ENCODE data around the gene RIMS4. TPM values are rescaled to one million over a fixed set of nuclear protein-coding genes. Genes with fewer than 3 reads are reported as not detected.

Gene RIMS4
- polyA plus RNA-seq, 3 donors from 2014 or later: not detected

- H3K4me3 Mint-ChIP-seq: no peak overlapping the region
- H3K36me3 Mint-ChIP-seq: no peaks in the 10 kb centered on the region
- H3K9me3 Mint-ChIP-seq: no peaks in the 10 kb centered on the region
- H3K27me3 Mint-ChIP-seq (ENCODE audit: low read depth in 3 of 3): peaks cover 2 to 4% (median 2%) of the 10 kb centered on the region in 3 donors
- no peak overlapping the region for H3K27ac Mint-ChIP-seq
- peaks cover 6 to 7% of the 10 kb centered on the region in 2 donors for H3K4me1 Mint-ChIP-seq
- no peak for DNase-seq
These were observed 93.8 kb downstream of the RIMS4 start for GRCh38 chr20:44716309-44717106.

DNA sequence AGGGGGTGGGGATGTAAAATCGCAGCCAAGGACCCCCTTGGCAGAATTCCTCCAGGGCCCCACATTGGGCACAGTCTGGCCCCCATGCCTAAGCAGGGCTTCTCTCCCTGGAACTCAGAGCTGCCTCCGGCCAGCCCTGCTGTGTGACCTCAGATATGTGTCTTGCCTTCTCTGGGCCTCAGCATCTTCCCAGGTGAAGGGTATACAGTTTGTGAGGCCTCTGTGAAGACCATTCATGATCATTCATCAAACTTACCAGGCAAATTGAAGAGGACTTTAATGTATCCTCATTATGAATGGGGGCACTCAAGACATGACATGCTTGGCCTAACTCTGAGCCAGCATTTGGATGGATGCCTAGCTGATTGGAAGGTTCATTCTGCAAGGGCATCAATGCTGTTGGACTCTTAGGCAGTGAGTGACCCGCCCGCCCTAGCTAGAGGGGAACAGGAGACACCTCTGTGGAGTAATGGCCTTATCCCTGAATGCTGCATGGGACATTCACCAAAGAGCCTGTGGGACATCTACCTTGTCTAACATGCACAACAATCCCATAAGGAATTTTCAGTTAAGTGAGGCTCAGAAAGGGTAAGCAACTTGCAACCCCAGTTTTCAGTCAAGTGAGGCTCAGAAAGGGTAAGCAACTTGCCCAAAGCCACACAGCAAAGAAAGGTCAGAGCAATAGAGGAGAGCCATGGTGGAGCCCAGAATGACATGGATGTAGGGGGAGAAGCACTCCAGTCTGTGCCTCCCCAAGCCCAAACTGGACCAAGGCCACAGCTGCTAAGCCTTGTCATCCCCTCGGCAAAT lies 94.6 kb downstream of the RIMS4 start:
- H3K27ac Mint-ChIP-seq: no peak overlapping the region
- no peak for DNase-seq
- H3K4me1 Mint-ChIP-seq: peaks cover 6 to 7% of the 10 kb centered on the region in 2 donors
- no peak overlapping the region for H3K4me3 Mint-ChIP-seq
- peaks cover 2 to 4% (median 2%) of the 10 kb centered on the region in 3 donors for H3K27me3 Mint-ChIP-seq (ENCODE audit: low read depth in 3 of 3)
- no peaks in the 10 kb centered on the region for H3K36me3 Mint-ChIP-seq
- no peaks in the 10 kb centered on the region for H3K9me3 Mint-ChIP-seq

DNA sequence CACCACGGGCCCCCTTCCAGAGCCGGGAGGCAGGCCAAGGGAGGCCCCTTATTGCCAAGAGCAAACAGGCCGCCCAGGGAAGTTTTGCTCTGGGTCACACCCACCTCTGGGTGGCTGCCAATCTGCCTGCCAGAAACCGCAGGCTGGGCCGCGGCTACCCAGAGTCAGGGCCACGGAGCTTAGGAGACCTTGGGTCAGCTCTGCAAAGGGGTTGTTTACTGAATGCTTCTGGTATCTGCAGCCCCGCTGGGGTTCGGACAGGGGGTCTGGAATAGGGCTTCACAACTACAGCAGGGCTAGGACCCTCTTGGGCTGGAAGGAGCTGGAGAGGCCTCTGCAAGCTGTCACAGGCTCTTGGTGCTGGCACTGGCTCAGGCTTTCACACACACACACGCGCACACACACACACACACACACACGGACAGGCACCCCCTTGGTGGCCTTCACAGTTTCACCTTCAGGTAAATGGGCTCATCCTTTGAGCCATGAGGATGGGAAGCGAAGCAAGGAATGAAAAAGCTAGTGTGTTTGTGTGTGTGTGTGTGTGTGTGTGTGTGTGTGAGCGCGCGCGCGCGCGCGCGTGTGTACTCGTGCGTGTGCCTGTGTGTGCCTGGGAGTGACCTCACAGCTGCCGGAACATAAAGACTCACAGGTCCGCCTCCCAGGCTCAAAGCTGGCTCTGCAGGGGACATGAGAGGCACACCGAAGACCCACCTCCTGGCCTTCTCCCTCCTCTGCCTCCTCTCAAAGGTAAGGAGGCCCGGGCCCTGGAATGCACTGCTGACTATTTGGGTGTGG lies 95.4 kb downstream of the RIMS4 start, which contains the start of gene CCN5:
TSS of gene CCN5 (plus strand) at position 669 of the 798 bp plus-strand sequence. CDS start at position 691, 22 bp downstream.
- no peaks in the 10 kb centered on the region for H3K36me3 Mint-ChIP-seq

DNA sequence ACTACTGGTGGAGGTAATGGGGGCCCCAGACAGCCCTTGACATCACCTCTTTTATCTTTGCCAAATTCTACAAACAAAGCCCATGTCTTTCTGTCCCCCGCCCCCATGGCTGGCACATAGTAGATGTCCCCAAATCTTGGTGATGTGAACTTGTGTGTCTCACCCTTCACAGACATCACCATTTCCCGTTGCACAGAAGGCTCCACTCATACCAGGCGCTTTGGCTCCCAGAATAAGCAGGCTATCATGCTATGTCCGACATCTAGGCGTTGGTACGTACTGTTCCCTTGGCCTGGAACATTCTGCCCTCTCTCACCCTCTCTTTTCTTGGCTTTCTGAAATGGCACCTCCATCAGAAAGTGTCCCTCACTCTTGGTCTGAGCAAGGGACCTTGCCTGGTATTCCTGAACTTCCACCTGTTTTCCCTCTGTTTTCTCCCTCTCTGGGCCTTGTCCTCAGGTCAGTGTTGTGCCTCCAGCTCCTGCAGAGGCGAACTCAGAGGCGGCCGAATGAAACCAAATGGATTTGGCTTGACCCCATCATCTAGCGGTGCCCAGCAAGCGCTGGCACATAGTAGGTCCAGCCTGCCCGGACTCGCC lies 96.1 kb downstream of the RIMS4 start:
- Mint-ChIP-seq H3K36me3 (no peaks in the 10 kb centered on the region), H3K27me3 (ENCODE audit: low read depth in 3 of 3) (peaks cover 2 to 4% (median 2%) of the 10 kb centered on the region in 3 donors), H3K4me1 (peaks cover 6 to 7% of the 10 kb centered on the region in 2 donors), H3K27ac (peak overlapping the region in 1 of 6 donors; percentile 19), H3K4me3 (no peak overlapping the region), H3K9me3 (no peaks in the 10 kb centered on the region)
- DNase-seq: no peak

More for the DNA sequence above, 95.4 kb downstream of the RIMS4 start, which contains the start of gene CCN5:
- Mint-ChIP-seq H3K9me3 (no peaks in the 10 kb centered on the region), H3K27me3 (ENCODE audit: low read depth in 3 of 3) (peaks cover 2 to 4% (median 2%) of the 10 kb centered on the region in 3 donors), H3K4me3 (no peak within 1 kb of the TSS), H3K4me1 (peaks cover 6 to 7% of the 10 kb centered on the region in 2 donors), H3K27ac (peak within 1 kb of the TSS in 1 of 6 donors; percentile 30)
- DNase-seq: peak; percentile 25 to 29 (median 26)

DNA sequence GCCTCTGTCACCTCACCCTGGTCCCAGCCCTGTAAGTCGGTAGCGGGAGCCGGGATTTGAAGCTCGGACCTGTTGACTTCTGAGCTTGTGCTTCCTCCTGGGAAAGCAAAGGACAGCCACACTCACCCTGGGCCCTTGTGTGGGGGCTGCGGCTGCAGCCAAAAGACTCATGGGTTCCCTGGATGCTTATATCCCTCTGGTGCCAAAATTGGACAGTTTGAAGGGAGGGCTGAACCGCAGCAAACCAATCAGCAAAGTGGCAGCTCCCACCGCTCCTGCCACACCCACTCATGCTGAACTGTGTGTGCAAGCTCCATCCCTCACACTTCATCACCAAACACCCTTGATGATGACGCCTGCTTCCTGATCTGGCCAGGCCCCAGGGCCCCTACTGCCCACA lies 99.1 kb downstream of the RIMS4 start:
- peaks cover 1 to 4% (median 2%) of the 10 kb centered on the region in 3 donors for H3K27me3 Mint-ChIP-seq (ENCODE audit: low read depth in 3 of 3)
- H3K4me1 Mint-ChIP-seq: peaks cover 6 to 7% of the 10 kb centered on the region in 2 donors
- H3K27ac Mint-ChIP-seq: no peak overlapping the region
- H3K4me3 Mint-ChIP-seq: no peak overlapping the region
- H3K9me3 Mint-ChIP-seq: no peaks in the 10 kb centered on the region
- DNase-seq: no peak
- H3K36me3 Mint-ChIP-seq: no peaks in the 10 kb centered on the region

DNA sequence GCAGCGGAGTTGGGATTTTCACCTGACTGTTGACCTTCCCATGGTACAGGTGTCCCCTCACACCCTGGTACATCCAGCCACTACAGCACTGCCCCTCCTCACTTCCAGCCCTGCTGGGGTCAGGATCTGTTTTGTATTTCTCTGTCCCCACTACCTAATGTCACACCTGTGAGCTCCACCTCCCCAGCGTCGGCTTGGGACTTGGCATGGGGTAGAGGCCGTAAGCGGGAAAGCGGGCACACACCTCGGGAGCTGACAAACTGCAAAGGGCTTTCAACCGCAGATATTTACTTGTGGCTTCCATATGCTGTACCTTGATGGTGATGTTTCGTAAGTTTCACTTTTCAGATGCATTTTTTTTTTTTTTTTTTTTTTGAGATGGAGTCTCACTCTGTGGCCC lies 100.5 kb downstream of the RIMS4 start:
- Mint-ChIP-seq H3K9me3 (no peaks in the 10 kb centered on the region), H3K36me3 (no peaks in the 10 kb centered on the region), H3K27me3 (ENCODE audit: low read depth in 3 of 3) (peaks cover 1 to 4% (median 2%) of the 10 kb centered on the region in 3 donors), H3K27ac (no peak overlapping the region), H3K4me1 (peaks cover 6% of the 10 kb centered on the region in 2 donors), H3K4me3 (no peak overlapping the region)
- no peak for DNase-seq

- Mint-ChIP-seq H3K27me3 (ENCODE audit: low read depth in 3 of 3) (peaks cover 1 to 4% (median 2%) of the 10 kb centered on the region in 3 donors), H3K9me3 (no peaks in the 10 kb centered on the region), H3K27ac (no peak overlapping the region), H3K4me3 (no peak overlapping the region), H3K36me3 (no peaks in the 10 kb centered on the region), H3K4me1 (peaks cover 2% of the 10 kb centered on the region in 2 donors)
- DNase-seq: no peak
These were observed 101.0 kb downstream of the RIMS4 start for GRCh38 chr20:44709380-44709779.

- Mint-ChIP-seq H3K9me3 (no peaks in the 10 kb centered on the region), H3K27me3 (ENCODE audit: low read depth in 3 of 3) (peaks cover 0 to 5% (median 2%) of the 10 kb centered on the region in 3 donors), H3K36me3 (no peaks in the 10 kb centered on the region), H3K4me1 (no peaks in the 10 kb centered on the region), H3K27ac (no peak overlapping the region), H3K4me3 (no peak overlapping the region)
- DNase-seq: no peak
These were observed 103.2 kb downstream of the RIMS4 start for GRCh38 chr20:44707018-44707579.

- Mint-ChIP-seq H3K36me3 (no peaks in the 10 kb centered on the region), H3K9me3 (no peaks in the 10 kb centered on the region), H3K27ac (peak overlapping the region in 1 of 6 donors; percentile 46), H3K4me1 (no peaks in the 10 kb centered on the region), H3K27me3 (ENCODE audit: low read depth in 3 of 3) (peaks cover 0 to 4% (median 0%) of the 10 kb centered on the region in 3 donors), H3K4me3 (no peak overlapping the region)
- no peak for DNase-seq
These were observed 103.9 kb downstream of the RIMS4 start for GRCh38 chr20:44706301-44707017.

GRCh38 chr20:44705364-44706094 lies 104.8 kb downstream of the RIMS4 start:
- no peak for DNase-seq
- H3K4me3 Mint-ChIP-seq: no peak overlapping the region
- H3K9me3 Mint-ChIP-seq: no peaks in the 10 kb centered on the region
- H3K27me3 Mint-ChIP-seq (ENCODE audit: low read depth in 3 of 3): peaks cover 0 to 6% (median 0%) of the 10 kb centered on the region in 3 donors
- H3K27ac Mint-ChIP-seq: no peak overlapping the region
- H3K4me1 Mint-ChIP-seq: no peaks in the 10 kb centered on the region
- H3K36me3 Mint-ChIP-seq: no peaks in the 10 kb centered on the region

GRCh38 chr20:44704551-44704971 lies 105.8 kb downstream of the RIMS4 start:
- Mint-ChIP-seq H3K27me3 (ENCODE audit: low read depth in 3 of 3) (peaks cover 0 to 6% (median 4%) of the 10 kb centered on the region in 3 donors), H3K4me3 (no peak overlapping the region), H3K36me3 (no peaks in the 10 kb centered on the region), H3K4me1 (no peaks in the 10 kb centered on the region), H3K9me3 (no peaks in the 10 kb centered on the region), H3K27ac (no peak overlapping the region)
- no peak for DNase-seq

- H3K27ac Mint-ChIP-seq: no peak overlapping the region
- H3K9me3 Mint-ChIP-seq: no peaks in the 10 kb centered on the region
- no peak for DNase-seq
- no peaks in the 10 kb centered on the region for H3K36me3 Mint-ChIP-seq
- H3K4me3 Mint-ChIP-seq: no peak overlapping the region
- H3K4me1 Mint-ChIP-seq: no peaks in the 10 kb centered on the region
- H3K27me3 Mint-ChIP-seq (ENCODE audit: low read depth in 3 of 3): peaks cover 0 to 6% (median 4%) of the 10 kb centered on the region in 3 donors
These were observed 106.3 kb downstream of the RIMS4 start for GRCh38 chr20:44703956-44704488.
